ENCODE results near the gene TEDC2.

- TF ChIP-seq CTCF (IDR thresholded peaks at IDR 0.05; ENCODE audit: poor library complexity) = no peak
- no peak for TF ChIP-seq EZH2 (IDR thresholded peaks at IDR 0.05; ENCODE audit: borderline replicate concordance)
- TF ChIP-seq EZH2phosphoT487 (IDR thresholded peaks at IDR 0.05; ENCODE audit: low read depth, severe bottlenecking, unreplicated experiment) = no peak
Observed at GRCh38 chr16:2429034-2429770, 30.7 kb upstream of the TEDC2 start, which contains the start of gene CCNF.

Measured in hepatocyte (in vitro differentiated cells).